GM12873 (cell line): ENCODE measurements around the gene STMND1.

ENCODE experiments used
- TF ChIP-seq, protein P1 (sequence below): IDR thresholded peaks from 2 replicates; pipeline ENCODE4 v1.5.1; 2012; ENCODE audit warnings: low read depth, mild to moderate bottlenecking, moderate library complexity, low read length, control low read depth; ENCODE audit not compliant: insufficient read depth; ENCODE audit errors: missing control alignments

The STMND1 gene

DNA sequence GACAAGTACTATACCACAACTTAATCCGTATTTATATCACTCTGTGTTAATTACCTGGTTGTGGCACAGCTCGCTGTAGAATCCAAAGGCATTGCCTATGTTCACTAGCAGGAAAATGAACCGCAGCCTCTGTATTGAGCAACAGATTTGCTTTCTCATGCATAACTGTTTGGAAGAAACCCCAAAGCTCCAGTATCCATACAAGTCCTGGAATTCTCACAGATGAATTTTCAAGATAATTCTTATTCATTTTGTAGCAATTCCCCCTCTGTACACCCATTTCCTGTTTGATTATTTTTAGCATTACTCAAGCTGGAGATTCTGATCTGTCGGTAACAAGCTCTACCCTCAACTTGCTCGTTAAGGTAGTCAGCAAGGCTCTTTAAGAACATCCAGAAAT, 63.5 kb downstream of the STMND1 start:
- TF ChIP-seq, protein P1, sequence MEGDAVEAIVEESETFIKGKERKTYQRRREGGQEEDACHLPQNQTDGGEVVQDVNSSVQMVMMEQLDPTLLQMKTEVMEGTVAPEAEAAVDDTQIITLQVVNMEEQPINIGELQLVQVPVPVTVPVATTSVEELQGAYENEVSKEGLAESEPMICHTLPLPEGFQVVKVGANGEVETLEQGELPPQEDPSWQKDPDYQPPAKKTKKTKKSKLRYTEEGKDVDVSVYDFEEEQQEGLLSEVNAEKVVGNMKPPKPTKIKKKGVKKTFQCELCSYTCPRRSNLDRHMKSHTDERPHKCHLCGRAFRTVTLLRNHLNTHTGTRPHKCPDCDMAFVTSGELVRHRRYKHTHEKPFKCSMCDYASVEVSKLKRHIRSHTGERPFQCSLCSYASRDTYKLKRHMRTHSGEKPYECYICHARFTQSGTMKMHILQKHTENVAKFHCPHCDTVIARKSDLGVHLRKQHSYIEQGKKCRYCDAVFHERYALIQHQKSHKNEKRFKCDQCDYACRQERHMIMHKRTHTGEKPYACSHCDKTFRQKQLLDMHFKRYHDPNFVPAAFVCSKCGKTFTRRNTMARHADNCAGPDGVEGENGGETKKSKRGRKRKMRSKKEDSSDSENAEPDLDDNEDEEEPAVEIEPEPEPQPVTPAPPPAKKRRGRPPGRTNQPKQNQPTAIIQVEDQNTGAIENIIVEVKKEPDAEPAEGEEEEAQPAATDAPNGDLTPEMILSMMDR = no peak

DNA sequence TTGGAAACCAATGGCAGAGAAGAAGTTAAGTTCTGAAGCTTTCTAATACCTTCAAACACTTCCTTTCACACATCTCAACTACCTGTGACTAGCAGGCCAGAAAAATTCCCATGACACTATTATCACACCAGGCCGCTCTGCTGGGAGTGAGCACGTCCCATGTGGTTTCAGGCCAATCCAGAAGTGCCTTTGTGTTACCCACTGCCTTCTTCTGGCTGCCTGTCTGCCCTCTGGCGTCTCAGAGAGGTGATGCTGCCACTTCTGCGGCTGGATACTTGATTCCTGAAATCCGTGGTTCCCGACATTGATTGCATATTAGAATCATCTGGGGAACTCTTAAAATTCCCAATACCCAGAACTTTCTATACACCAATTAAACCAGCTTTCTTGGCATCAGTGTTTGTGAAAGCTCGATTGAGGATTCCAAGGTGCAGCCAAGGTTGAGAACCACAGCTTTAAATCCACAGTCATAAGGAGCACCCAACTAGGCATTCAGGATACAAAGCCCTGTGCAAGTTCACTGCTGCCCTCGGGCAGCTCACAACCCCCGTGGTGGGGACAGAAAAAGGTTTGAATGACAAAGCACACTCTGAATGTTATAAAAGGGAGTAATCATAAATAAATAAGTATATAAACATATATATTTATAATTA, 65.6 kb downstream of the STMND1 start:
- TF ChIP-seq, protein P1 = peak; percentile 38

DNA sequence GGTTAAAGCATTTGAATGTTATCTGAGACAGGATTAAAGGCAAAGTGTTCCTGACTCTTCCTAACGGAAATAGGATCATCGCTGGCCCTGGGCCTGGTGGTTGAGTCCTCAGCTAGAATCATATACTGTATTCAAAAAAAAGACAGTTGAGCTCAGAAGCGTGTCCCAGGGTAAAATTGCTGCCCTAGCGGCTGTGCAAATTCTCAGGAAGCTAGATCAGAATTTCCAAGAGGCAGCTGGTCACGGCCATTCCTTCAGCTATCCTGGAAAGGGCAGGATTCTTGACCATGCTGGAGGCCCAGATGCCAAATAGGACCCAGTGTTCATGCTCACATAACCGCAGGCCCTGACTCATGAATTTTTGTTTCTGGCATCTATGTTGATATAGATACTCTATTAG, 67.4 kb downstream of the STMND1 start:
- TF ChIP-seq, protein P1 = no peak

DNA sequence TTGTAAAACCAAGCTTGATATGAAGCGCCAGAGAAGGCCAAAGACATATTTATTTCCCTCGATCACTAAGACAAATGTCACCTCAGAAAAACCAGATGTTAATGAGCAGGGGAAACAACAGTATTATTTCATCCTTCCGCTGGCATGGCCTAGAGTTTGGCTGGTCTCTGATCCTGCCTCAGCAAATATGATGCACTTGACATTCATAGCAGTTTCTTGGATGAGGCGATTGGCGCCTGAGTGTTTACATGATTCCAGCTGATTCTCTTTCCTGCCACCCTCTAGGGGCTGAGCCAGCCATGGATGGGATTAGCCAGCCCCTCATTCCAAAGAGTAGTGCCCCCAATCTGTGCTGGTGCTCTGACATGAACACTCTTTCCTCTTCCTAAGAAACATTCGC, 67.9 kb downstream of the STMND1 start:
- TF ChIP-seq, protein P1 = no peak

DNA sequence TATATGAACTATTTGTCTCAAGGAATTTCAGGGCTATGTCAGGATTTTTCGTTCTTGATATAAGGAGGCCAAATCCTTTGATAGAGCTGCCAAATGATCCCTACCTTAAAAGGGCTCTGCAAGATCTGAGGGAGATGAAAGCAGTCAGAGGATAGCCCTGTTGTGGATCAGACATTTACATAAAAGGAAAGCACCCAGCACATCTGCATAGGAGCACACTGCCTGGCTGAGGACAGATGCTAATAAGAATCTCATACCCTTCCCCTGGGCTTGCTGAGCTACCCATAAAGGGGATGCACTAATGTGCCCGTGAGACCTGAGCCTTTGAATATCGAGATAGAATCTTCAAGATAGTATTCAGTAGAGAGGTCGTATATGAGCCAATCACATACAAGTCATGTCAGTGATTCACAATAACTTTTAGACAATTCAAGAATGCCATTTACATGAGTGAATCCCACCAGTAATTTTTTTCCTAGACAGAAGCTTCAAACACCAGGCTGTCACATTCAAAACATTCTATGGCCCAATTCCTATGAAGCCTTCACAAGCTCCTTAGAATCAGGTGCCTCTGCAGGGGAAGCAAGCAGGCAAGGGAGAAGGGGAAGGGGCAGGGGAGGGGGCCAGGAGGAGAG, 71.1 kb downstream of the STMND1 start:
- TF ChIP-seq, protein P1 = no peak

DNA sequence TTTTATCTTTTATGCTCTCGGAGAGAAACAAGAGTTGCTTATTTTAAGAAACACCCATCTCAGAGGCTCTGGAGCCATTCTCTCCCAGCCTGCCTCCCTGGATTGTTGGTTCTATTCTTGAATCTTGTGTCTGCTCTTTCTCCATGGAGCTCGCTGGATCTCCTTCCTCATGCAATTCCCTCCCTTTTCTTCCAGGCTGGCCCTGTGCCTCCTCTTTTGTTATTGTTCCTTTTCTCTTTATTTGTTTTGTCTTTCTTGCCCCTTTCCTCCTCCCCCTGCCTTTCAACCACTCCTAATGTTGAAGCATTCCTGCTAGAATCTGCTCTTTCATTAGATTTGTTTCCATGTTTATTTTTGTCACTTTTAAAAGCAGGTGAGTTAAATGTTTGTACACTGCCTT, 76.5 kb downstream of the STMND1 start:
- TF ChIP-seq, protein P1 = no peak

DNA sequence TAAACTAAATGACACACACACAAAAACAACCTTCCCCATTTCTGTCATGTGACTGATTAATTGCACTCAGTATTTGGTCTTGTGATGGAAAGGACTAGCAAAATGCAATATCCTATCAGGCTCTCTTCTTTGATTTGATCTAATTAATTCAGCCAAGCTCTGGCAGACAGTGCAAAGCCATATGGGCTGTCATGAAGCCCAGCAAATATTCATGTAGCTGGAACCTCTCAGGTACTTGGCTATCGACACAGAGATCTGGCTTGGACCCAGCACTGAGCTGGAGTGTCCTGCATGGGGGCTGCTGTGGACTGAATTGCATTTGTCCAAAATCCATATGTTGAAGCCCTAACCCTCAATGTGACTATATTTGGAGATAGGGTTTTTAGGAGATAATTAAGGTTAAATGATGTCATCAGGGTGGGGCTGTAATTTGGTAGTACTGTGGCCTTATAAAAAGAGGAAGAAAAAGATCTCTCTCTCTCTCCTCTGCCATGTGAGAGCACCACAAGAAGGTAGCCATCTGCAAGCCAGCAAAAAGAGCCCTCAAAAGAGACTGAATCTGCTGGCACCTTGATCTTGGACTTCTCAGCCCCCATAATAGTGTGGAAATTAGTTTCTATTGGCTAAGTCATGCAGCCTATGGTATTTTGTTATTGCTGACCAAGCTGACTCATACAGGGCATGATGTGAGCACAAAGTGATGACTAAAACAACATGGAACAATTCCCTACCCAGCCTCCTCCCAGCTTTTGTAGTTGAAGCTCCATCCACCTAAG, 77.1 kb downstream of the STMND1 start:
- TF ChIP-seq, protein P1 = no peak
